ENCODE measurements around the gene PTPRE.
A peak's percentile ranks its signal among the peaks of the same experiment; 100 is the strongest.

The PTPRE gene

GRCh38 chr10:127906548-127907377, at the start of gene PTPRE:
Gene PTPRE (plus strand): TSS chr10:127907103. CDS start chr10:128040882, 133,779 bp downstream.
- peak in 2 of 3 donors; percentile 36 to 73 for DNase-seq (ENCODE audit: low read depth in 3 of 3, low spot score in 1 of 3)

- no peak for DNase-seq (ENCODE audit: low read depth in 3 of 3, low spot score in 1 of 3)
Measured at GRCh38 chr10:127860592-127860991, 46.3 kb upstream of the PTPRE start.

- no peak for DNase-seq (ENCODE audit: low read depth in 3 of 3, low spot score in 1 of 3)
Measured at GRCh38 chr10:127863231-127863825, 43.6 kb upstream of the PTPRE start.

- DNase-seq (ENCODE audit: low read depth in 3 of 3, low spot score in 1 of 3) = no peak
Measured at GRCh38 chr10:127866276-127867013, 40.5 kb upstream of the PTPRE start.

GRCh38 chr10:127867805-127868204, 39.1 kb upstream of the PTPRE start:
- no peak for DNase-seq (ENCODE audit: low read depth in 3 of 3, low spot score in 1 of 3)

- DNase-seq (ENCODE audit: low read depth in 3 of 3, low spot score in 1 of 3) = no peak
Measured at GRCh38 chr10:127869329-127869728, 37.6 kb upstream of the PTPRE start.

- DNase-seq (ENCODE audit: low read depth in 3 of 3, low spot score in 1 of 3) = no peak
Measured at GRCh38 chr10:127871631-127872010, 35.3 kb upstream of the PTPRE start.

- no peak for DNase-seq (ENCODE audit: low read depth in 3 of 3, low spot score in 1 of 3)
Measured at GRCh38 chr10:127872011-127872761, 34.7 kb upstream of the PTPRE start.

- no peak for DNase-seq (ENCODE audit: low read depth in 3 of 3, low spot score in 1 of 3)
Measured at GRCh38 chr10:127872871-127873600, 33.9 kb upstream of the PTPRE start.

GRCh38 chr10:127873901-127874470, 32.9 kb upstream of the PTPRE start:
- DNase-seq (ENCODE audit: low read depth in 3 of 3, low spot score in 1 of 3) = no peak

- no peak for DNase-seq (ENCODE audit: low read depth in 3 of 3, low spot score in 1 of 3)
Measured at GRCh38 chr10:127874671-127875448, 32.0 kb upstream of the PTPRE start.

GRCh38 chr10:127875449-127875765, 31.5 kb upstream of the PTPRE start:
- DNase-seq (ENCODE audit: low read depth in 3 of 3, low spot score in 1 of 3) = no peak

GRCh38 chr10:127875916-127876315, 31.0 kb upstream of the PTPRE start:
- DNase-seq (ENCODE audit: low read depth in 3 of 3, low spot score in 1 of 3) = no peak

- DNase-seq (ENCODE audit: low read depth in 3 of 3, low spot score in 1 of 3) = no peak
Measured at GRCh38 chr10:127877116-127877515, 29.8 kb upstream of the PTPRE start.

GRCh38 chr10:127877699-127878098, 29.2 kb upstream of the PTPRE start:
- DNase-seq (ENCODE audit: low read depth in 3 of 3, low spot score in 1 of 3) = no peak

GRCh38 chr10:127878475-127879055, 28.3 kb upstream of the PTPRE start:
- DNase-seq (ENCODE audit: low read depth in 3 of 3, low spot score in 1 of 3) = no peak

- DNase-seq (ENCODE audit: low read depth in 3 of 3, low spot score in 1 of 3) = no peak
Measured at GRCh38 chr10:127880557-127880956, 26.3 kb upstream of the PTPRE start.

- DNase-seq (ENCODE audit: low read depth in 3 of 3, low spot score in 1 of 3) = no peak
Measured at GRCh38 chr10:127881262-127881661, 25.6 kb upstream of the PTPRE start.

GRCh38 chr10:127882391-127882790, 24.5 kb upstream of the PTPRE start:
- no peak for DNase-seq (ENCODE audit: low read depth in 3 of 3, low spot score in 1 of 3)
